HFF-Myc (cell line): ENCODE results near the gene IRAK1BP1.
"Not testable (repeated sequence)": the region's sequence is repeated elsewhere in the genome, so short reads cannot be mapped to it uniquely, and the experiment has no call there.

Experiments used
- DNase-seq: peaks from one replicate; pipeline ENCODE4 v3.0.0-alpha.2; 2011; ENCODE audit warnings: low read depth; ENCODE audit errors: extremely low read depth
- H3K4me3 ChIP-seq: replicated peaks from 2 replicates; pipeline ENCODE4 v1.5.1; 2011; ENCODE audit warnings: low read depth, mild to moderate bottlenecking, control low read depth, low read length
- CTCF ChIP-seq: IDR thresholded peaks from 2 replicates; pipeline ENCODE4 v1.5.1; 2012; ENCODE audit warnings: mild to moderate bottlenecking, low read depth, low read length, control low read depth; ENCODE audit errors: missing control alignments

IRAK1BP1 gene

GRCh38 chr6:78910591-78911171, 43.3 kb downstream of the IRAK1BP1 start:
- no peak for DNase-seq

DNA sequence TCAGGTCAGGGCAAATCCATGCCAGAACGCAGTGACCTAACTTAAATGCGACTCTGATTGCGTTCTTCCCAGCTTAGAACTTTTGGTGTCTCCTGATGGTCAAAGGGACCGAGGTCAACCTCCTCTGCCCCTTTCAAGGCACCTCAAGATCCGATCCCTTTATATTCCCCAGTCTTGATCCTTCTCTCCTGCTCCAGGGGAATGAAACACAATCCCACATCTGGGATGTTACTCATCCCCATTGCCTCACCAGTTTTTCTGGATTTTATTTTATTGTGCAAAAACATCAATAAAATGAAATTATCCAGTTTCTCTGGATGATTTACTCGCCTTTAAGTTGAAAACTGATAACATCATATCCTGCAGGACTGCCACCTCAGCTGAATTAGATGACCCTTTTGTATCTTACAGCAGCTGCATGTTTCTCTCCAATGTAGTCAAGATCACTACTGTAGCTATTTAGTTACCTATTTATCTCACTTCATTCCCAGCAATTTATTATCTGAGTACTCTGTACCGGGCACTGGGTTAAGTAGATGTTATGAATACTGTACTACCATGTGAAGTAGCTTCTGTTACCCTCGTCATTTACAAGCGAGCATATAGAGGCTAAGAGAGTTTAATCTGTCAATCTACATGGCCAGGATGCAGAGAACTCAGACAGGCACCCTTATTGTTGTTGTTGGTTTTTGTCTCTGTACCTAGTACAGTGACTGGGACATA, 44.0 kb downstream of the IRAK1BP1 start:
- no peak for TF ChIP-seq CTCF
- no peak for DNase-seq
- H3K4me3 ChIP-seq = no peak overlapping the region

More at GRCh38 chr6:78910591-78911171, 43.3 kb downstream of the IRAK1BP1 start:
- 0 out of 2 replicates have a peak overlapping the region, but pooled peaks have one; percentile 8 for H3K4me3 ChIP-seq
- no peak for TF ChIP-seq CTCF

DNA sequence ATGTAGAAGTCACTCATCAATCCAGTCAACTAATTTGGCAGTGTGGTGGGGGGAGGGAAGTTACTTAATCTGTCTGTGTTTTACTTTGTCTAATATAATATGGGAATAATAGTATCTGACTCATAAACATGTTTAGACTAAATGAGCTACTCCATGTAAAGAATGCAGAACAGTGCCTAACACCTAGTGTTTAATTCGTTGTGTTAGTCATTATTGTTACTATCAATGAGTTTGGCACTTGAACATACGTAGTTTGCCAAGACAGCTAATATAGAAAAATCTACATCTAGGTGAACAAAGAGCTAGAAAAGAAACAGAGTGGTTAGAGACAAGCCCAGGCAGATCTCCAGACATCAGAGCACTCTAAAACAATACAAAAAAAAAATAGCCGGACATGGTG, 49.1 kb downstream of the IRAK1BP1 start:
- DNase-seq = no peak
- no peak for TF ChIP-seq CTCF
- no peak overlapping the region for H3K4me3 ChIP-seq

GRCh38 chr6:78917788-78918187, 50.4 kb downstream of the IRAK1BP1 start:
- H3K4me3 ChIP-seq = no peak overlapping the region
- no peak for TF ChIP-seq CTCF
- DNase-seq = no peak

- not testable (repeated sequence) for DNase-seq
Observed at GRCh38 chr6:78921168-78921567, 53.8 kb downstream of the IRAK1BP1 start.

GRCh38 chr6:78925317-78925716, 58.0 kb downstream of the IRAK1BP1 start:
- no peak for DNase-seq
- no peak overlapping the region for H3K4me3 ChIP-seq
- no peak for TF ChIP-seq CTCF

More at GRCh38 chr6:78921168-78921567, 53.8 kb downstream of the IRAK1BP1 start:
- not testable (repeated sequence) for H3K4me3 ChIP-seq

GRCh38 chr6:78935553-78935952, 68.2 kb downstream of the IRAK1BP1 start:
- no peak for TF ChIP-seq CTCF
- H3K4me3 ChIP-seq = no peak overlapping the region
- DNase-seq = no peak
